Neural progenitor cell (in vitro differentiated cells): Measurements from ENCODE around the gene ZBED1. TPM values are rescaled to one million over a fixed set of nuclear protein-coding genes. Genes with fewer than 3 reads are reported as not detected.
A peak's percentile ranks its signal among the peaks of the same experiment; 100 is the strongest.

ENCODE experiments used
- DNase-seq: peaks from one replicate; pipeline ENCODE4 v3.0.0-alpha.2; 2016; ENCODE audit warnings: low spot score
- H2AFZ ChIP-seq: fragments of 200-600 bp; sonication (generic); replicated peaks from 2 replicates; pipeline ENCODE4 v1.6.1; 2016; ENCODE audit warnings: antibody characterized with exemption
- H3F3A ChIP-seq: fragments of 200-600 bp; sonication (generic); 2 replicates; pipeline ENCODE4 v1.6.1; 2016; ENCODE audit warnings: antibody characterized with exemption, low read depth
- H3K27ac ChIP-seq: fragments of 200-600 bp; sonication (generic); 2 replicates; pipeline ENCODE4 v1.5.1; 2016; ENCODE audit warnings: mild to moderate bottlenecking
- H3K27me3 ChIP-seq: fragments of 200-600 bp; sonication (generic); 2 replicates; pipeline ENCODE4 v1.6.1; 2016; ENCODE audit warnings: mild to moderate bottlenecking, moderate library complexity
- H3K36me3 ChIP-seq: fragments of 200-600 bp; sonication (generic); 2 replicates; pipeline ENCODE4 v1.5.1; 2016
- H3K4me1 ChIP-seq: fragments of 200-600 bp; sonication (generic); 2 replicates; pipeline ENCODE4 v1.6.1; 2016; ENCODE audit warnings: mixed run types
- H3K4me2 ChIP-seq: fragments of 200-600 bp; sonication (generic); 2 replicates; pipeline ENCODE4 v1.6.1; 2016
- H3K4me3 ChIP-seq: fragments of 200-600 bp; sonication (generic); 2 replicates; pipeline ENCODE4 v1.5.1; 2016
- H3K79me2 ChIP-seq: fragments of 200-600 bp; sonication (generic); 2 replicates; pipeline ENCODE4 v1.6.1; 2016; ENCODE audit warnings: low read depth
- H3K9ac ChIP-seq: fragments of 200-600 bp; sonication (generic); 2 replicates; pipeline ENCODE4 v1.6.1; 2016
- H3K9me3 ChIP-seq: fragments of 200-600 bp; sonication (generic); 2 replicates; pipeline ENCODE4 v1.5.1; 2016; ENCODE audit warnings: low read depth
- H4K20me1 ChIP-seq: fragments of 200-600 bp; sonication (generic); 2 replicates; pipeline ENCODE4 v1.6.1; 2016; ENCODE audit warnings: low read depth
- H3K27ac Mint-ChIP-seq: 3 replicates; pipeline ENCODE4 v1.8.0; 2021; ENCODE audit warnings: mixed read lengths
- H3K27me3 Mint-ChIP-seq: 2 replicates; pipeline ENCODE4 v1.8.0; 2022; ENCODE audit warnings: low read depth, mild to moderate bottlenecking, inconsistent platforms, moderate library complexity, mixed read lengths; ENCODE audit not compliant: insufficient read depth
- H3K36me3 Mint-ChIP-seq: 3 replicates; pipeline ENCODE4 v1.8.0; 2021; ENCODE audit warnings: mixed read lengths
- H3K4me1 Mint-ChIP-seq: 3 replicates; pipeline ENCODE4 v1.8.0; 2021; ENCODE audit warnings: mixed read lengths
- H3K4me3 Mint-ChIP-seq: 3 replicates; pipeline ENCODE4 v1.8.0; 2021; ENCODE audit warnings: mild to moderate bottlenecking, moderate library complexity, mixed read lengths
- H3K9me3 Mint-ChIP-seq: 3 replicates; pipeline ENCODE4 v1.8.0; 2020; ENCODE audit warnings: mixed read lengths
- EZH2 ChIP-seq: fragments of 200-600 bp; sonication (generic); IDR thresholded peaks from 2 replicates; pipeline ENCODE4 v1.6.1; 2017; ENCODE audit warnings: antibody characterized with exemption, mild to moderate bottlenecking, moderate library complexity
- EZH2phosphoT487 ChIP-seq: fragments of 200-600 bp; sonication (generic); IDR thresholded peaks from 2 replicates; pipeline ENCODE4 v1.6.1; 2017; ENCODE audit warnings: antibody characterized with exemption
- total RNA-seq: library from RNA; depleted of rRNA; stranded (reverse); fragments of >200 nt; gene quantifications from 2 replicates; pipeline ENCODE4 v1.2.3, GENCODE V29; 2015; ENCODE audit warnings: low replicate concordance
- TF ChIP-seq, protein P1 (sequence below): fragments of 200-600 bp; sonication (generic); IDR thresholded peaks from 2 replicates; pipeline ENCODE4 v1.5.1; 2017; ENCODE audit warnings: antibody characterized with exemption, mild to moderate bottlenecking

Gene ZBED1
- total RNA-seq, 1 donor from 2014 or later, result 36.9 TPM

DNA sequence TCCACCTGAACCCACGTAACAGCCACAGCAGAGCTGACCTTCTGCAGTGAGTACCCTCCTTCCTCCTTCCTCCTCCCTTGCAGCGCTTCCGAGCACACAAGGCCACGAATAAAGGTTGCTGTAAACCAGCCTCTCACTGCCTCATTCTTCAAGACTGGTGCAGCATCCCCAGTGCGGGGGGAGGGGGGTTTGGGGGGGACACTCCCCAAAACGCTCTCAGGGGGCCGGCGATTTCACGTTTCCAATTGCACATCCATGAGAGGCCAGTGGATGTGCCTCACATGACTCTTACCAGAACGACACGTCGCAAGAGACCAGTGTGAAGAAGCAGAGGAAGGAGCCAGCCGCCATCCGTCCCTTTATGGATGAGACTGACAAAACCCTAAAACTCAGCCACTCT is 5.2 kb downstream of the ZBED1 start:
- Histone ChIP-seq H4K20me1 (peaks cover 23% of the 10 kb centered on the region), H3F3A (peaks cover 29% of the 10 kb centered on the region), H3K79me2 (peaks cover 95% of the 10 kb centered on the region), H3K9me3 (no peaks in the 10 kb centered on the region), H3K4me2 (no peak overlapping the region), H3K36me3 (no peaks in the 10 kb centered on the region), H3K4me1 (peaks cover 28% of the 10 kb centered on the region), H3K27ac (peak overlapping the region; percentile 27), H3K4me3 (no peak overlapping the region), H3K27me3 (no peaks in the 10 kb centered on the region), H2AFZ (no peak overlapping the region), H3K9ac (no peak overlapping the region)
- H3K9me3 Mint-ChIP-seq, result no peaks in the 10 kb centered on the region
- peaks cover 2% of the 10 kb centered on the region for H3K27me3 Mint-ChIP-seq
- H3K4me1 Mint-ChIP-seq, result peaks cover 36% of the 10 kb centered on the region
- no peak for DNase-seq
- TF ChIP-seq EZH2, result no peak
- TF ChIP-seq, protein P1, sequence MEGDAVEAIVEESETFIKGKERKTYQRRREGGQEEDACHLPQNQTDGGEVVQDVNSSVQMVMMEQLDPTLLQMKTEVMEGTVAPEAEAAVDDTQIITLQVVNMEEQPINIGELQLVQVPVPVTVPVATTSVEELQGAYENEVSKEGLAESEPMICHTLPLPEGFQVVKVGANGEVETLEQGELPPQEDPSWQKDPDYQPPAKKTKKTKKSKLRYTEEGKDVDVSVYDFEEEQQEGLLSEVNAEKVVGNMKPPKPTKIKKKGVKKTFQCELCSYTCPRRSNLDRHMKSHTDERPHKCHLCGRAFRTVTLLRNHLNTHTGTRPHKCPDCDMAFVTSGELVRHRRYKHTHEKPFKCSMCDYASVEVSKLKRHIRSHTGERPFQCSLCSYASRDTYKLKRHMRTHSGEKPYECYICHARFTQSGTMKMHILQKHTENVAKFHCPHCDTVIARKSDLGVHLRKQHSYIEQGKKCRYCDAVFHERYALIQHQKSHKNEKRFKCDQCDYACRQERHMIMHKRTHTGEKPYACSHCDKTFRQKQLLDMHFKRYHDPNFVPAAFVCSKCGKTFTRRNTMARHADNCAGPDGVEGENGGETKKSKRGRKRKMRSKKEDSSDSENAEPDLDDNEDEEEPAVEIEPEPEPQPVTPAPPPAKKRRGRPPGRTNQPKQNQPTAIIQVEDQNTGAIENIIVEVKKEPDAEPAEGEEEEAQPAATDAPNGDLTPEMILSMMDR, result no peak
- no peak for TF ChIP-seq EZH2phosphoT487
- H3K36me3 Mint-ChIP-seq, result peaks cover 24% of the 10 kb centered on the region
- no peak overlapping the region for H3K4me3 Mint-ChIP-seq
- H3K27ac Mint-ChIP-seq, result peak overlapping the region; percentile 25

DNA sequence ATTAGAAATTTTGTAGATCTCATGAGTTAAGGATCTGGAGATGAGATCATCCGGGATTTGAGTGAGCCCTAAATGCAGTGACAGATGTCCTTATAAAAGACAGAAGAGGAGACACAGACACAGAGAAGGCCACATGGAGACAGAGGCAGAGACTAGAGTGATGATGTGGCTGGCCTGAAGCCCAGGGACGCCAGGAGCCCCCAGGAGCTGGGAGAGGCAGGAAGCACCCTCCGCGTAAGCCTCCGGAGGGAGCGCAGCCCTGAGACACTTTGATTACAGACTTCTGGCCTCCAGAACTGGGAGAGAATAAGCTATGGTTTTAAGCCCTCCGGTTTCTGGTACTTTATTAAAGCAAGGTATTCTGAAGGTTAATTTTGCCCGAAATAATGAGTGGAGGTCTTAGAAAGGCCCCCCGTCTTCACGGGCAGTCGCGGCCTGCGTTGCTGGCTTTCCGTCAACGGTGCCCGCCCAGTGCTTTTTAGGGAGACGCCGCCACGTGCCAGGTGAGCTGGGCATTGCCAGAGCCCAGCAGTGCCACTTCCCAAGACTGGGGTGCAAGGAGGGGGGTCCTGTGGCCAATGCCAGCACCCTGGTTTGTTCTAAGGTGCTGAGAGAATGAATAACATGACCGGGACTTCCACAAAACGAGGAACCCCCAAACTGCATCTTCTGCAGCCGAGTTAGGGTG is 8.1 kb downstream of the ZBED1 start:
- no peak overlapping the region for H2AFZ ChIP-seq
- H3K27ac Mint-ChIP-seq, result peak overlapping the region; percentile 92
- H3K4me1 ChIP-seq, result peaks cover 9% of the 10 kb centered on the region
- H3K27me3 ChIP-seq, result no peaks in the 10 kb centered on the region
- peaks cover 16% of the 10 kb centered on the region for H3K4me1 Mint-ChIP-seq
- H3K27ac ChIP-seq, result no peak overlapping the region
- H3F3A ChIP-seq, result peaks cover 6% of the 10 kb centered on the region
- H3K79me2 ChIP-seq, result peaks cover 97% of the 10 kb centered on the region
- no peak for TF ChIP-seq EZH2
- no peak for DNase-seq
- H3K9me3 ChIP-seq, result no peaks in the 10 kb centered on the region
- peaks cover 35% of the 10 kb centered on the region for H3K36me3 Mint-ChIP-seq
- no peak overlapping the region for H3K4me3 Mint-ChIP-seq
- H3K9ac ChIP-seq, result no peak overlapping the region
- H3K4me3 ChIP-seq, result no peak overlapping the region
- H3K36me3 ChIP-seq, result no peaks in the 10 kb centered on the region
- H3K27me3 Mint-ChIP-seq, result peaks cover 5% of the 10 kb centered on the region
- no peak overlapping the region for H3K4me2 ChIP-seq
- H4K20me1 ChIP-seq, result peaks cover 15% of the 10 kb centered on the region
- no peaks in the 10 kb centered on the region for H3K9me3 Mint-ChIP-seq

DNA sequence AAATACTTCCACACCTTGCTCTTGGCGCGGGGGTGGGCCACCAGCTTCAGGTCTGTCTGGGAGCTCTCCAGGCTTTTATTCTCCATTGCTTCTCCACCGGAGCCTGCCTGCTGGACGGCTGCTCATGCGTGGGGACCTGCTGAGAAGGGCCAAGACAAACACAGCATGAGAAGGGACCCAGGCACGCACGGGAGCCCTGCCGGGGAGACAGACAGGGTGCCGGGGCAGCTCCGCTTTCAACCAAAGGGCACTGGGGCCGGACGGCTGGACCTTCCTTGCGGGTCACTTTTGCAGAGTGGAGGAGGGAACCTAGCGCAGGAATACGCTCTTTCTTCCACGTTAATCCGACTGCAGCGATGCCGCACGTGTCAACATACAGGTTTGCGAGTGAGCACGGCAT is 10.1 kb downstream of the ZBED1 start:
- H3K27me3 Mint-ChIP-seq, result peaks cover 7% of the 10 kb centered on the region
- peaks cover 16% of the 10 kb centered on the region for H4K20me1 ChIP-seq
- no peak overlapping the region for H3K4me2 ChIP-seq

More for the DNA sequence above, 10.1 kb downstream of the ZBED1 start:
- no peaks in the 10 kb centered on the region for H3K9me3 Mint-ChIP-seq
- peaks cover 94% of the 10 kb centered on the region for H3K79me2 ChIP-seq
- no peaks in the 10 kb centered on the region for H3K36me3 ChIP-seq
- no peak for DNase-seq
- peaks cover 38% of the 10 kb centered on the region for H3K36me3 Mint-ChIP-seq
- no peaks in the 10 kb centered on the region for H3K27me3 ChIP-seq
- H3F3A ChIP-seq, result peaks cover 13% of the 10 kb centered on the region
- H3K4me1 ChIP-seq, result peaks cover 4% of the 10 kb centered on the region
- no peak overlapping the region for H3K27ac ChIP-seq
- no peak overlapping the region for H2AFZ ChIP-seq
- H3K27ac Mint-ChIP-seq, result no peak overlapping the region
- peaks cover 22% of the 10 kb centered on the region for H3K4me1 Mint-ChIP-seq
- H3K9ac ChIP-seq, result no peak overlapping the region
- H3K4me3 Mint-ChIP-seq, result no peak overlapping the region
- no peaks in the 10 kb centered on the region for H3K9me3 ChIP-seq
- no peak for TF ChIP-seq EZH2phosphoT487
- TF ChIP-seq, protein P1, result no peak
- no peak overlapping the region for H3K4me3 ChIP-seq
